Peyer's patch (tissue), 4 donors: Measurements from ENCODE around the gene IL6. TPM values are rescaled to one million over a fixed set of nuclear protein-coding genes. Genes with fewer than 3 reads are reported as not detected.
"Not testable (repeated sequence)": the region's sequence is repeated elsewhere in the genome, so short reads cannot be mapped to it uniquely, and the experiment has no call there.

Experiments
- DNase-seq, 3 donors: peaks; one replicate each; pipeline ENCODE4 v3.0.0-alpha.2; 2017 to 2019
- H3K27ac ChIP-seq, 4 donors: fragments of 200-600 bp; sonication (generic); one replicate each; pipeline ENCODE4 v1.5.1; 2016 to 2019
- H3K27me3 ChIP-seq, 2 donors: fragments of 200-600 bp; sonication (generic); one replicate each; pipeline ENCODE4 v1.5.1; 2019
- H3K36me3 ChIP-seq, 3 donors: fragments of 200-600 bp; sonication (generic); one replicate each; pipeline ENCODE4 v1.5.1; 2016 to 2019
- H3K4me1 ChIP-seq, 4 donors: fragments of 200-600 bp; sonication (generic); one replicate each; pipeline ENCODE4 v1.5.1; 2016 to 2019
- H3K4me3 ChIP-seq, 4 donors: fragments of 200-600 bp; sonication (generic); 1 replicate in 3 of 4; 2 replicates in 1 of 4; pipeline ENCODE4 v1.5.1; 2016 to 2019; ENCODE audit warnings: mild to moderate bottlenecking in 1 of 4
- H3K9me3 ChIP-seq, 4 donors: fragments of 200-600 bp; sonication (generic); one replicate each; pipeline ENCODE4 v1.5.1; 2016 to 2019; ENCODE audit warnings: mild to moderate bottlenecking in 1 of 4
- CTCF ChIP-seq, 6 experiments: fragments of 450-650 bp in 4 of 6; fragments of 200-600 bp in 2 of 6; sonication (generic) in 1 of 6; IDR thresholded peaks; one replicate each; pipeline ENCODE4 v1.5.1; 2017 to 2019; ENCODE audit warnings: antibody characterized with exemption in 6 of 6, mild to moderate bottlenecking in 3 of 6, moderate library complexity in 1 of 6
- POLR2A ChIP-seq, 2 donors: fragments of 450-650 bp; IDR thresholded peaks; one replicate each; pipeline ENCODE4 v1.5.1; 2017; ENCODE audit warnings: antibody characterized with exemption in 2 of 2, mild to moderate bottlenecking in 2 of 2, moderate library complexity in 2 of 2
- total RNA-seq, 4 donors: library from RNA; depleted of rRNA; stranded (reverse); fragments of >200 nt; gene quantifications; one replicate each; pipeline ENCODE4 v1.1.0, GENCODE V29; 2016

The IL6 gene
- 1 to 10 TPM in 1 of 4 donors, under 1 TPM in 1, not detected in 2; 0.94 to 5.0 TPM for total RNA-seq

GRCh38 chr7:22726907-22727713, at the start of gene IL6:
TSS of gene IL6 (plus strand) at chr7:22727200. CDS start at chr7:22727263, 63 bp downstream.
- DNase-seq = peak; percentile 41 to 77 (median 62)
- Histone ChIP-seq H3K4me3 (peak within 1 kb of the TSS in 3 of 4 donors; percentile 27 to 39 (median 28)), H3K27me3 (no peaks in the 10 kb centered on the region), H3K27ac (peak within 1 kb of the TSS; percentile 26 to 68 (median 49)), H3K9me3 (no peaks in the 10 kb centered on the region), H3K36me3 (no peaks in the 10 kb centered on the region), H3K4me1 (peaks cover 0 to 20% (median 1%) of the 10 kb centered on the region in 4 donors)
- no peak for TF ChIP-seq CTCF (IDR thresholded peaks at IDR 0.05)

- not testable (repeated sequence) for DNase-seq, H3K9me3 ChIP-seq, H3K36me3 ChIP-seq, H3K4me3 ChIP-seq, H3K4me1 ChIP-seq, H3K27me3 ChIP-seq
- peak overlapping the region in 1 of 4 donors; percentile 55 for H3K27ac ChIP-seq
Observed at GRCh38 chr7:22677263-22677662, 49.7 kb upstream of the IL6 start.

DNA sequence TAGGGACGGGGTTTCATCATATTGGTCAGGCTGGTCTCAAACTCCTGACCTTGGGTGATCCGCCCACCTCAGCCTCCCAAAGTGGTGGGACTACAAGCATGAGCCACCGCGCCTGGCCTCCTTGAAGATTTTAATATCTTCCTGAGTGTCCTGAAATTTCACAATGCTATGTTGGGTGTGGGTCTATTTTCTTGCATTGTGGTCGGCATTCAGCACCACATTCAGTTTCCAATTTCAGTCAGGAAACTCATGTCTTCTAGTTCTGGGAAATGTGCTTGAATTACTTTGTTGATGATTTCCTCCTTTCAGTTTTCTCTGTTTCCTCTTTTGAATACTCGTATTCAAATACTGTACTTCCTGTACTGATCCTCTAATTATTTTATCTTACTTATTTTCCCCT, 49.3 kb upstream of the IL6 start:
- H3K9me3 ChIP-seq = no peaks in the 10 kb centered on the region
- peak overlapping the region in 1 of 4 donors; percentile 55 for H3K27ac ChIP-seq
- no peaks in the 10 kb centered on the region for H3K4me1 ChIP-seq
- H3K36me3 ChIP-seq = no peaks in the 10 kb centered on the region
- H3K27me3 ChIP-seq = no peaks in the 10 kb centered on the region
- TF ChIP-seq CTCF (IDR thresholded peaks at IDR 0.05) (no peak), POLR2A (IDR thresholded peaks at IDR 0.05) (no peak)
- no peak overlapping the region for H3K4me3 ChIP-seq
- DNase-seq = no peak

- no peak for DNase-seq
- TF ChIP-seq CTCF (IDR thresholded peaks at IDR 0.05) (no peak), POLR2A (IDR thresholded peaks at IDR 0.05) (no peak)
- Histone ChIP-seq H3K27ac (no peak overlapping the region), H3K27me3 (no peaks in the 10 kb centered on the region), H3K36me3 (no peaks in the 10 kb centered on the region), H3K4me3 (no peak overlapping the region), H3K4me1 (no peaks in the 10 kb centered on the region), H3K9me3 (no peaks in the 10 kb centered on the region)
Observed at GRCh38 chr7:22680482-22680911, 46.5 kb upstream of the IL6 start.

DNA sequence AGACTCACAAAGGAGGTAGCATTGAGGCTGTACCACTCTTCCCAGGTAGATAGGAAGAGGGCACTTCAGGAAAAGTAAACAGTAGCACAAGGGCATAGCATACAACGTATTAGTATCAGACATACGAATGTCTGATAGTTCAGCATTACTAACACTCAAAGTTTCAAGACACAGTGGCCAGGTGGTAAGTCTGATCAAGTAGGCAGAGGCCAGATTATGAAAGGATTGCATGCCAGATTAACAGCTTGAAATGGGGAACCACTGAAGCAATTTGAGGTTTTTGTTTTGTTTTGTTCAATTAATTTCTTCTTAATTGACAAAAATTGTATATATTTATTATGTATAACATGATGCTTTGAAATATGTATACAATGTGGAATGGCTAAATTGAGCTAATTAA, 45.7 kb upstream of the IL6 start:
- no peak for DNase-seq
- no peaks in the 10 kb centered on the region for H3K9me3 ChIP-seq
- H3K27me3 ChIP-seq = no peaks in the 10 kb centered on the region
- H3K4me1 ChIP-seq = no peaks in the 10 kb centered on the region
- TF ChIP-seq CTCF (IDR thresholded peaks at IDR 0.05) (no peak), POLR2A (IDR thresholded peaks at IDR 0.05) (no peak)
- H3K27ac ChIP-seq = no peak overlapping the region
- no peaks in the 10 kb centered on the region for H3K36me3 ChIP-seq
- H3K4me3 ChIP-seq = no peak overlapping the region

GRCh38 chr7:22681852-22682657, 44.9 kb upstream of the IL6 start:
- H3K4me1 ChIP-seq = no peaks in the 10 kb centered on the region
- TF ChIP-seq CTCF (IDR thresholded peaks at IDR 0.05) = no peak
- TF ChIP-seq POLR2A (IDR thresholded peaks at IDR 0.05) = no peak
- no peaks in the 10 kb centered on the region for H3K9me3 ChIP-seq
- H3K27me3 ChIP-seq = no peaks in the 10 kb centered on the region
- H3K36me3 ChIP-seq = no peaks in the 10 kb centered on the region
- no peak overlapping the region for H3K4me3 ChIP-seq
- H3K27ac ChIP-seq = no peak overlapping the region
- no peak for DNase-seq
